GM12873 (cell line): ENCODE results near the gene CPNE4.

Experiments used
- CTCF ChIP-seq: IDR thresholded peaks from 2 replicates; pipeline ENCODE4 v1.5.1; 2012; ENCODE audit warnings: low read depth, mild to moderate bottlenecking, moderate library complexity, low read length, control low read depth; ENCODE audit not compliant: insufficient read depth; ENCODE audit errors: missing control alignments

CPNE4 gene

GRCh38 chr3:132003685-132004084, 31.1 kb downstream of the CPNE4 start:
- TF ChIP-seq CTCF, result no peak

GRCh38 chr3:132001999-132002398, 32.8 kb downstream of the CPNE4 start:
- no peak for TF ChIP-seq CTCF

- TF ChIP-seq CTCF, result no peak
These were observed 33.8 kb downstream of the CPNE4 start for GRCh38 chr3:132001036-132001435.

- TF ChIP-seq CTCF, result no peak
These were observed 36.8 kb downstream of the CPNE4 start for GRCh38 chr3:131998027-131998426.

GRCh38 chr3:131995891-131996290, 38.9 kb downstream of the CPNE4 start:
- no peak for TF ChIP-seq CTCF

GRCh38 chr3:131989318-131989717, 45.5 kb downstream of the CPNE4 start:
- TF ChIP-seq CTCF, result no peak

- no peak for TF ChIP-seq CTCF
These were observed 46.6 kb downstream of the CPNE4 start for GRCh38 chr3:131988209-131988608.
